Measurements from ENCODE around the gene TBCCD1. TPM values are rescaled to one million over a fixed set of nuclear protein-coding genes. Genes with fewer than 3 reads are reported as not detected.

Gene TBCCD1
- total and polyA plus RNA-seq, 2 donors (not counting 3 experiments of a cell fraction or from before 2014, with no cell fraction given): 16.5 to 16.6 TPM

DNA sequence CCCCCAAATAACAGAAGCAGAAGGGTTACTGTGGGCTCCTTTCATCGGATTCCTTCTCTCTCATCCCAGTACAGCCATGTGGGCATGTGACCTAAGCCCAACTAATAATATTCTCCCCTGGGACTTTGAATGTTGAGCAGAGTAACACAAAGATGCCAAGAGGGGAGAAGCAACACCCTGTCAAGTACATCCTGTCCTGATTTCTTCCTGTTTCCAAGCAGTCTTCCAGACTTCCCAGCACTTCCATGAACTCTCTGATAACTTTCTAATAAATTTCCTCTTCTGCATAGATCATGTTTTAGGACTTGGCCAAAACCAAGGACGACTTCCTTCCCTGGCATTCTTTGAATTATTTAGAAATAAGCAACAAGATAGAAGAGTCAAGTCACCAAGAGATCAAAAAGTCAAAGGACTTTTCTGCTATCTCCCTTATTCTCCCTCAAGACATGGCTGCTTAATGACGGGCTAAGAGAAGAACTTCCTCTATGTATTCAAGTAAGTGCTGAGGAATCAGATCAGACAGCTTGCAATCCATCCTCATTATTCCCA lies 60.9 kb downstream of the TBCCD1 start:
- H4K20me1 ChIP-seq (replicated peaks; ENCODE audit: control insufficient read depth, extremely low read depth, insufficient read depth, low read length): no peaks in the 10 kb centered on the region
- no peaks in the 10 kb centered on the region for H3K9me3 ChIP-seq (replicated peaks; ENCODE audit: control insufficient read depth, insufficient read depth, low read length)
- intact Hi-C loops (cut with micrococcal nuclease) (no loop called here), dilution Hi-C loops (cut with MboI; ENCODE audit: extremely low pct_ligation_motif_present, low sequenced_read_pairs) (no loop called here)
- no peak overlapping the region for H3K4me3 ChIP-seq (replicated peaks in 1 of 3; ENCODE audit: insufficient read depth in 1 of 3, low read depth in 1 of 3, low read length in 3 of 3)
- peaks cover 0 to 2% of the 10 kb centered on the region in 2 experiments for H3K27me3 ChIP-seq (ENCODE audit: control insufficient read depth in 2 of 2, insufficient read depth in 2 of 2, low read length in 2 of 2)
- DNase-seq (ENCODE audit: low read depth, low spot score) (no peak), FAIRE-seq (no peak)
- H3K27ac ChIP-seq (ENCODE audit: insufficient read depth, low read depth, low read length): no peak overlapping the region
- H3K9ac ChIP-seq (replicated peaks; ENCODE audit: extremely low read depth, insufficient read depth, low read length): no peak overlapping the region
- H3K9me1 ChIP-seq (replicated peaks; ENCODE audit: control insufficient read depth, extremely low read depth, insufficient read depth, low read length): no peaks in the 10 kb centered on the region
- no peaks in the 10 kb centered on the region for H3K4me1 ChIP-seq (ENCODE audit: control insufficient read depth, extremely low read depth, insufficient read depth, low read length)
- H2AFZ ChIP-seq (ENCODE audit: low read depth, low read length): no peak overlapping the region
- no TSS peak for BruUV-seq (replicated peaks)
- ChIA-PET CTCF (no interaction called here), POLR2A (no interaction called here)
- no peaks in the 10 kb centered on the region for H3K79me2 ChIP-seq (ENCODE audit: control insufficient read depth, insufficient read depth, low read length)
- no peaks in the 10 kb centered on the region for H3K36me3 ChIP-seq (ENCODE audit: control insufficient read depth in 2 of 2, extremely low read depth in 1 of 2, insufficient read depth in 2 of 2, low read length in 2 of 2)
- no peak overlapping the region for H3K4me2 ChIP-seq (ENCODE audit: insufficient read depth, low read length)
- TF ChIP-seq, protein P1, sequence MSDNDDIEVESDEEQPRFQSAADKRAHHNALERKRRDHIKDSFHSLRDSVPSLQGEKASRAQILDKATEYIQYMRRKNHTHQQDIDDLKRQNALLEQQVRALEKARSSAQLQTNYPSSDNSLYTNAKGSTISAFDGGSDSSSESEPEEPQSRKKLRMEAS (IDR thresholded peaks at IDR 0.05; ENCODE audit: insufficient read depth, insufficient read length): no peak
- TF ChIP-seq FOS (IDR thresholded peaks at IDR 0.05; ENCODE audit: borderline replicate concordance, insufficient read depth, low read length) (no peak), MYC (IDR thresholded peaks at IDR 0.05; ENCODE audit: low read depth, low read length) (no peak), POLR2AphosphoS5 (IDR thresholded peaks at IDR 0.05; ENCODE audit: insufficient read depth, low read depth, low read length) (no peak), CTCF (IDR thresholded peaks at IDR 0.05; ENCODE audit: extremely low read depth in 1 of 2, insufficient read depth in 1 of 2, low read depth in 1 of 2, low read length in 2 of 2) (no peak), GATA2 (IDR thresholded peaks at IDR 0.05; ENCODE audit: insufficient read depth, insufficient read length, low read depth, low read length) (no peak), JUN (IDR thresholded peaks at IDR 0.05; ENCODE audit: borderline replicate concordance, insufficient read depth, insufficient read length, low read depth) (no peak), POLR2A (IDR thresholded peaks at IDR 0.05; ENCODE audit: low read depth, low read length) (no peak), EZH2 (IDR thresholded peaks at IDR 0.05; ENCODE audit: borderline replicate concordance, low read depth, low read length, severe bottlenecking) (no peak)
